Sigmoid colon (tissue), 3 donors: ENCODE measurements around the gene ZNF2.

Experiments
- POLR2A ChIP-seq, 2 donors: fragments of 450-650 bp; IDR thresholded peaks; one replicate each; pipeline ENCODE4 v1.6.1; 2016; ENCODE audit warnings: antibody characterized with exemption in 2 of 2, mild to moderate bottlenecking in 2 of 2, moderate library complexity in 2 of 2
- TF ChIP-seq, protein P1 (sequence below), 4 experiments: fragments of 450-650 bp in 3 of 4; fragments of 200-600 bp in 1 of 4; IDR thresholded peaks; one replicate each; pipeline ENCODE4 v1.5.1; 2016 to 2019; ENCODE audit warnings: antibody characterized with exemption in 4 of 4, mild to moderate bottlenecking in 3 of 4, moderate library complexity in 2 of 4

DNA sequence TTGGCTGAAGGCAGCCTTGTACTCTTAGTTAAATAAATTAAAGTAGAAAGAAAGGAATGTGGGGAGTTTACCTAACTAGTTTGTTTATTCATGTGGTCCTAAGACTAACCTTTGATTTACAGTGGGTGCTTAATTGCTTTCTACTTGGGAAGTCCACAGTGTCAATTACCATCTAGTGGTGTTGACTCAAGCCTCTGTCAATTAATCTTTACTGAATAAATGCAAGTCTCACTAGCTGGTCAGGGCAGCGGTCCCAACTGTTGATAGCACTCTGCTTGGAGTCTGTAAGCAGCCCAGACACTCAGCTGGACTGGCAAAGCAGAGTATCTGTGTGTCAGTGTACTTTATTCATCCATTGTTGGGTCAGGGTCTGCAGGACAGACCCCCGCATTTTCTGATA is 21.8 kb upstream of the ZNF2 start:
- TF ChIP-seq POLR2A (IDR thresholded peaks at IDR 0.05) = no peak
- TF ChIP-seq, protein P1, sequence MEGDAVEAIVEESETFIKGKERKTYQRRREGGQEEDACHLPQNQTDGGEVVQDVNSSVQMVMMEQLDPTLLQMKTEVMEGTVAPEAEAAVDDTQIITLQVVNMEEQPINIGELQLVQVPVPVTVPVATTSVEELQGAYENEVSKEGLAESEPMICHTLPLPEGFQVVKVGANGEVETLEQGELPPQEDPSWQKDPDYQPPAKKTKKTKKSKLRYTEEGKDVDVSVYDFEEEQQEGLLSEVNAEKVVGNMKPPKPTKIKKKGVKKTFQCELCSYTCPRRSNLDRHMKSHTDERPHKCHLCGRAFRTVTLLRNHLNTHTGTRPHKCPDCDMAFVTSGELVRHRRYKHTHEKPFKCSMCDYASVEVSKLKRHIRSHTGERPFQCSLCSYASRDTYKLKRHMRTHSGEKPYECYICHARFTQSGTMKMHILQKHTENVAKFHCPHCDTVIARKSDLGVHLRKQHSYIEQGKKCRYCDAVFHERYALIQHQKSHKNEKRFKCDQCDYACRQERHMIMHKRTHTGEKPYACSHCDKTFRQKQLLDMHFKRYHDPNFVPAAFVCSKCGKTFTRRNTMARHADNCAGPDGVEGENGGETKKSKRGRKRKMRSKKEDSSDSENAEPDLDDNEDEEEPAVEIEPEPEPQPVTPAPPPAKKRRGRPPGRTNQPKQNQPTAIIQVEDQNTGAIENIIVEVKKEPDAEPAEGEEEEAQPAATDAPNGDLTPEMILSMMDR (IDR thresholded peaks at IDR 0.05) = no peak
